Caco-2 (cell line): ENCODE results near the gene NRBF2. TPM values are rescaled to one million over a fixed set of nuclear protein-coding genes. Genes with fewer than 3 reads are reported as not detected.

Experiments
- BruUV-seq: library from RNA; stranded (reverse); fragments of 400-500 nt; replicated peaks from 2 replicates; lab custom pipeline; 2021; lab: Mats Ljungman, UMichigan
- CTCF ChIA-PET: fragments of 300-600 bp; sonication (Branson Sonifier 250); formaldehyde crosslinking; loops from one replicate; lab custom pipeline; 2022; ENCODE audit warnings: antibody characterized with exemption; lab: Charles Lee
- POLR2A ChIA-PET: fragments of 300-600 bp; sonication (Branson Sonifier 250); formaldehyde crosslinking; loops from one replicate; lab custom pipeline; 2022; ENCODE audit warnings: antibody characterized with exemption; lab: Charles Lee
- DNase-seq, 2 experiments: peaks; one replicate each; pipeline versions ENCODE4 v3.0.0 to v3.0.0-alpha.2; 2020 to 2022
- H3K27me3 ChIP-seq: replicated peaks from 2 replicates; pipeline ENCODE4 v1.6.0; 2011; ENCODE audit warnings: low read length; ENCODE audit not compliant: control insufficient read depth, insufficient read depth
- H3K36me3 ChIP-seq: 2 replicates; pipeline ENCODE4 v1.5.1; 2011; ENCODE audit warnings: low read length; ENCODE audit not compliant: control insufficient read depth, insufficient read depth
- H3K4me1 ChIP-seq: fragments of 250-450 bp; sonication (Bioruptor Pico); 2 replicates; pipeline ENCODE4 v1.5.1; 2020; ENCODE audit warnings: mild to moderate bottlenecking
- H3K4me3 ChIP-seq: 2 replicates; pipeline ENCODE4 v1.5.1; 2011; ENCODE audit warnings: low read depth, mild to moderate bottlenecking, control low read depth, low read length
- H3K9me3 ChIP-seq: fragments of 250-450 bp; sonication (Bioruptor Pico); 2 replicates; pipeline ENCODE4 v1.5.1; 2020; ENCODE audit warnings: mild to moderate bottlenecking, moderate library complexity
- H3K27ac Mint-ChIP-seq: one replicate; pipeline ENCODE4 v1.8.0; 2022; ENCODE audit warnings: mixed read lengths; ENCODE audit not compliant: unreplicated experiment
- H3K27me3 Mint-ChIP-seq: one replicate; pipeline ENCODE4 v1.8.0; 2022; ENCODE audit warnings: mixed read lengths; ENCODE audit not compliant: insufficient read depth, unreplicated experiment
- H3K36me3 Mint-ChIP-seq: one replicate; pipeline ENCODE4 v1.8.0; 2022; ENCODE audit warnings: mild to moderate bottlenecking, mixed read lengths; ENCODE audit not compliant: insufficient read depth, unreplicated experiment
- H3K4me1 Mint-ChIP-seq: one replicate; pipeline ENCODE4 v1.8.0; 2022; ENCODE audit warnings: low read depth, mixed read lengths; ENCODE audit not compliant: unreplicated experiment
- H3K4me3 Mint-ChIP-seq: one replicate; pipeline ENCODE4 v1.8.0; 2022; ENCODE audit warnings: mild to moderate bottlenecking, moderate library complexity, mixed read lengths; ENCODE audit not compliant: unreplicated experiment
- H3K9me3 Mint-ChIP-seq: one replicate; pipeline ENCODE4 v1.8.0; 2022; ENCODE audit warnings: mixed read lengths; ENCODE audit not compliant: unreplicated experiment
- CTCF ChIP-seq, 2 experiments: fragments of 200-600 bp in 1 of 2; IDR thresholded peaks; 1 replicate in 1 of 2; 2 replicates in 1 of 2; pipeline versions ENCODE4 v1.5.1 to v1.8.0; 2011 to 2022; ENCODE audit warnings: antibody characterized with exemption in 1 of 2, control low read depth in 1 of 2, inconsistent platforms in 1 of 2, low read depth in 1 of 2, low read length in 1 of 2, mild to moderate bottlenecking in 1 of 2, moderate library complexity in 1 of 2; ENCODE audit not compliant: insufficient read depth in 1 of 2, severe bottlenecking in 1 of 2, unreplicated experiment in 1 of 2
- intact Hi-C: fragments of 100-400 bp; cut with micrococcal nuclease; formaldehyde crosslinking; loops from one replicate; pipeline ENCODE4 v1.10.0; 2022; ENCODE audit not compliant: unreplicated experiment
- total RNA-seq: library from RNA; stranded (reverse); gene quantifications from 2 replicates; pipeline ENCODE4 v1.2.3, GENCODE V29; 2022

The NRBF2 gene
- total RNA-seq, 1 experiment from 2014 or later: 52.5 TPM

- no peak for DNase-seq
- Mint-ChIP-seq H3K4me3 (no peak overlapping the region), H3K36me3 (no peaks in the 10 kb centered on the region), H3K27me3 (peaks cover 13% of the 10 kb centered on the region), H3K27ac (no peak overlapping the region), H3K9me3 (peaks cover 21% of the 10 kb centered on the region), H3K4me1 (no peaks in the 10 kb centered on the region)
- POLR2A ChIA-PET: no interaction called here
- TF ChIP-seq CTCF (IDR thresholded peaks at IDR 0.05; ENCODE audit: insufficient read depth in 1 of 2, low read depth in 1 of 2, low read length in 1 of 2, severe bottlenecking in 1 of 2, unreplicated experiment in 1 of 2): no peak
- no peaks in the 10 kb centered on the region for H3K9me3 ChIP-seq
- intact Hi-C loops: no loop called here
- no peaks in the 10 kb centered on the region for H3K4me1 ChIP-seq
- no peaks in the 10 kb centered on the region for H3K27me3 ChIP-seq
- H3K36me3 ChIP-seq: no peaks in the 10 kb centered on the region
- H3K4me3 ChIP-seq: no peak overlapping the region
- CTCF ChIA-PET: no interaction called here
- BruUV-seq: no TSS peak
These were observed 29.1 kb upstream of the NRBF2 start for GRCh38 chr10:63103971-63104409.

GRCh38 chr10:63105225-63106110 is 27.7 kb upstream of the NRBF2 start:
- DNase-seq: no peak
- no peaks in the 10 kb centered on the region for H3K9me3 ChIP-seq
- no peak for TF ChIP-seq CTCF (IDR thresholded peaks at IDR 0.05; ENCODE audit: insufficient read depth in 1 of 2, low read depth in 1 of 2, low read length in 1 of 2, severe bottlenecking in 1 of 2, unreplicated experiment in 1 of 2)
- CTCF ChIA-PET: interaction anchor here (1.4 kb wide), 1 partner anchor 22 kb away, joined by 3 read pairs; no protein-coding TSS in a partner anchor
- H3K9me3 Mint-ChIP-seq: peaks cover 21% of the 10 kb centered on the region
- no peaks in the 10 kb centered on the region for H3K4me1 Mint-ChIP-seq
- H3K27me3 Mint-ChIP-seq: peaks cover 13% of the 10 kb centered on the region
- no peaks in the 10 kb centered on the region for H3K36me3 ChIP-seq
- no peaks in the 10 kb centered on the region for H3K36me3 Mint-ChIP-seq
- no peak overlapping the region for H3K4me3 Mint-ChIP-seq
- no TSS peak for BruUV-seq
- H3K4me1 ChIP-seq: no peaks in the 10 kb centered on the region
- H3K27ac Mint-ChIP-seq: no peak overlapping the region
- intact Hi-C loops: no loop called here
- no peaks in the 10 kb centered on the region for H3K27me3 ChIP-seq
- no peak overlapping the region for H3K4me3 ChIP-seq
- POLR2A ChIA-PET: no interaction called here

- H3K36me3 Mint-ChIP-seq: no peaks in the 10 kb centered on the region
- H3K36me3 ChIP-seq: no peaks in the 10 kb centered on the region
- intact Hi-C loops: no loop called here
- H3K4me3 Mint-ChIP-seq: no peak overlapping the region
- H3K27me3 ChIP-seq: no peaks in the 10 kb centered on the region
- no peaks in the 10 kb centered on the region for H3K4me1 ChIP-seq
- no TSS peak for BruUV-seq
- H3K9me3 Mint-ChIP-seq: peaks cover 15% of the 10 kb centered on the region
- H3K27me3 Mint-ChIP-seq: peaks cover 14% of the 10 kb centered on the region
- ChIA-PET POLR2A (no interaction called here), CTCF (no interaction called here)
- no peak for TF ChIP-seq CTCF (IDR thresholded peaks at IDR 0.05; ENCODE audit: insufficient read depth in 1 of 2, low read depth in 1 of 2, low read length in 1 of 2, severe bottlenecking in 1 of 2, unreplicated experiment in 1 of 2)
- H3K4me1 Mint-ChIP-seq: peaks cover 6% of the 10 kb centered on the region
- DNase-seq: no peak
- no peak overlapping the region for H3K4me3 ChIP-seq
- H3K9me3 ChIP-seq: no peaks in the 10 kb centered on the region
- H3K27ac Mint-ChIP-seq: no peak overlapping the region
These were observed 26.9 kb upstream of the NRBF2 start for GRCh38 chr10:63106111-63106755.
